ENCODE measurements around the gene PLXNA3.
A peak's percentile ranks its signal among the peaks of the same experiment; 100 is the strongest.

PLXNA3 gene

GRCh38 chrX:154502098-154502497 lies 44.0 kb downstream of the PLXNA3 start:
- Histone ChIP-seq H3K27me3 (ENCODE audit: control insufficient read depth, insufficient read depth, low read length) (no peaks in the 10 kb centered on the region), H3K4me3 (ENCODE audit: low read depth, low read length) (no peak overlapping the region), H3K36me3 (ENCODE audit: control insufficient read depth, insufficient read depth, low read length) (peaks cover 11% of the 10 kb centered on the region), H3K9ac (ENCODE audit: low read depth, low read length) (no peak overlapping the region), H3K9me3 (ENCODE audit: control insufficient read depth, insufficient read depth, low read length) (no peaks in the 10 kb centered on the region), H3K4me1 (ENCODE audit: control insufficient read depth, insufficient read depth, low read length) (no peaks in the 10 kb centered on the region)

GRCh38 chrX:154502989-154503388 lies 44.9 kb downstream of the PLXNA3 start:
- Histone ChIP-seq H3K9ac (ENCODE audit: low read depth, low read length) (no peak overlapping the region), H3K9me3 (ENCODE audit: control insufficient read depth, insufficient read depth, low read length) (no peaks in the 10 kb centered on the region), H3K4me1 (ENCODE audit: control insufficient read depth, insufficient read depth, low read length) (no peaks in the 10 kb centered on the region), H3K36me3 (ENCODE audit: control insufficient read depth, insufficient read depth, low read length) (peaks cover 11% of the 10 kb centered on the region), H3K27me3 (ENCODE audit: control insufficient read depth, insufficient read depth, low read length) (no peaks in the 10 kb centered on the region), H3K4me3 (ENCODE audit: low read depth, low read length) (no peak overlapping the region)

- Histone ChIP-seq H3K9ac (ENCODE audit: low read depth, low read length) (no peak overlapping the region), H3K27me3 (ENCODE audit: control insufficient read depth, insufficient read depth, low read length) (no peaks in the 10 kb centered on the region), H3K9me3 (ENCODE audit: control insufficient read depth, insufficient read depth, low read length) (no peaks in the 10 kb centered on the region), H3K36me3 (ENCODE audit: control insufficient read depth, insufficient read depth, low read length) (peaks cover 11% of the 10 kb centered on the region), H3K4me3 (ENCODE audit: low read depth, low read length) (no peak overlapping the region), H3K4me1 (ENCODE audit: control insufficient read depth, insufficient read depth, low read length) (no peaks in the 10 kb centered on the region)
Observed at GRCh38 chrX:154505734-154506133, 47.7 kb downstream of the PLXNA3 start.

GRCh38 chrX:154506483-154507332 lies 48.6 kb downstream of the PLXNA3 start:
- H3K27me3 ChIP-seq (ENCODE audit: control insufficient read depth, insufficient read depth, low read length): no peaks in the 10 kb centered on the region
- H3K9ac ChIP-seq (ENCODE audit: low read depth, low read length): no peak overlapping the region
- no peak overlapping the region for H3K4me3 ChIP-seq (ENCODE audit: low read depth, low read length)
- H3K9me3 ChIP-seq (ENCODE audit: control insufficient read depth, insufficient read depth, low read length): no peaks in the 10 kb centered on the region
- no peaks in the 10 kb centered on the region for H3K4me1 ChIP-seq (ENCODE audit: control insufficient read depth, insufficient read depth, low read length)
- peaks cover 11% of the 10 kb centered on the region for H3K36me3 ChIP-seq (ENCODE audit: control insufficient read depth, insufficient read depth, low read length)

GRCh38 chrX:154507673-154508383 lies 49.7 kb downstream of the PLXNA3 start:
- peaks cover 11% of the 10 kb centered on the region for H3K36me3 ChIP-seq (ENCODE audit: control insufficient read depth, insufficient read depth, low read length)
- no peaks in the 10 kb centered on the region for H3K9me3 ChIP-seq (ENCODE audit: control insufficient read depth, insufficient read depth, low read length)

GRCh38 chrX:154508384-154508745 lies 50.3 kb downstream of the PLXNA3 start:
- no peaks in the 10 kb centered on the region for H3K27me3 ChIP-seq (ENCODE audit: control insufficient read depth, insufficient read depth, low read length)
- H3K9ac ChIP-seq (ENCODE audit: low read depth, low read length): no peak overlapping the region
- H3K36me3 ChIP-seq (ENCODE audit: control insufficient read depth, insufficient read depth, low read length): peaks cover 11% of the 10 kb centered on the region
- H3K4me3 ChIP-seq (ENCODE audit: low read depth, low read length): no peak overlapping the region
- no peaks in the 10 kb centered on the region for H3K4me1 ChIP-seq (ENCODE audit: control insufficient read depth, insufficient read depth, low read length)
- H3K9me3 ChIP-seq (ENCODE audit: control insufficient read depth, insufficient read depth, low read length): no peaks in the 10 kb centered on the region

More at GRCh38 chrX:154507673-154508383, 49.7 kb downstream of the PLXNA3 start:
- Histone ChIP-seq H3K27me3 (ENCODE audit: control insufficient read depth, insufficient read depth, low read length) (no peaks in the 10 kb centered on the region), H3K9ac (ENCODE audit: low read depth, low read length) (no peak overlapping the region), H3K4me1 (ENCODE audit: control insufficient read depth, insufficient read depth, low read length) (no peaks in the 10 kb centered on the region), H3K4me3 (ENCODE audit: low read depth, low read length) (no peak overlapping the region)

- H3K4me1 ChIP-seq (ENCODE audit: control insufficient read depth, insufficient read depth, low read length): no peaks in the 10 kb centered on the region
- H3K27me3 ChIP-seq (ENCODE audit: control insufficient read depth, insufficient read depth, low read length): no peaks in the 10 kb centered on the region
- no peaks in the 10 kb centered on the region for H3K9me3 ChIP-seq (ENCODE audit: control insufficient read depth, insufficient read depth, low read length)
- H3K4me3 ChIP-seq (ENCODE audit: low read depth, low read length): no peak overlapping the region
- H3K9ac ChIP-seq (ENCODE audit: low read depth, low read length): no peak overlapping the region
- H3K36me3 ChIP-seq (ENCODE audit: control insufficient read depth, insufficient read depth, low read length): peaks cover 11% of the 10 kb centered on the region
Observed at GRCh38 chrX:154509455-154509854, 51.4 kb downstream of the PLXNA3 start.

GRCh38 chrX:154511761-154512160 lies 53.7 kb downstream of the PLXNA3 start:
- Histone ChIP-seq H3K9me3 (ENCODE audit: control insufficient read depth, insufficient read depth, low read length) (no peaks in the 10 kb centered on the region), H3K27me3 (ENCODE audit: control insufficient read depth, insufficient read depth, low read length) (no peaks in the 10 kb centered on the region), H3K36me3 (ENCODE audit: control insufficient read depth, insufficient read depth, low read length) (peaks cover under 1% of the 10 kb centered on the region), H3K9ac (ENCODE audit: low read depth, low read length) (no peak overlapping the region), H3K4me1 (ENCODE audit: control insufficient read depth, insufficient read depth, low read length) (no peaks in the 10 kb centered on the region), H3K4me3 (ENCODE audit: low read depth, low read length) (no peak overlapping the region)

- Histone ChIP-seq H3K4me1 (ENCODE audit: control insufficient read depth, insufficient read depth, low read length) (peaks cover 1% of the 10 kb centered on the region), H3K27me3 (ENCODE audit: control insufficient read depth, insufficient read depth, low read length) (no peaks in the 10 kb centered on the region), H3K9me3 (ENCODE audit: control insufficient read depth, insufficient read depth, low read length) (no peaks in the 10 kb centered on the region), H3K9ac (ENCODE audit: low read depth, low read length) (no peak overlapping the region), H3K36me3 (ENCODE audit: control insufficient read depth, insufficient read depth, low read length) (no peaks in the 10 kb centered on the region), H3K4me3 (ENCODE audit: low read depth, low read length) (no peak overlapping the region)
Observed at GRCh38 chrX:154512879-154513553, 54.9 kb downstream of the PLXNA3 start.

- peaks cover 2% of the 10 kb centered on the region for H3K4me1 ChIP-seq (ENCODE audit: control insufficient read depth, insufficient read depth, low read length)
- no peak overlapping the region for H3K9ac ChIP-seq (ENCODE audit: low read depth, low read length)
- no peak overlapping the region for H3K4me3 ChIP-seq (ENCODE audit: low read depth, low read length)
- no peaks in the 10 kb centered on the region for H3K27me3 ChIP-seq (ENCODE audit: control insufficient read depth, insufficient read depth, low read length)
- no peaks in the 10 kb centered on the region for H3K36me3 ChIP-seq (ENCODE audit: control insufficient read depth, insufficient read depth, low read length)
- H3K9me3 ChIP-seq (ENCODE audit: control insufficient read depth, insufficient read depth, low read length): no peaks in the 10 kb centered on the region
Observed at GRCh38 chrX:154513716-154514115, 55.6 kb downstream of the PLXNA3 start.

- Histone ChIP-seq H3K36me3 (ENCODE audit: control insufficient read depth, insufficient read depth, low read length) (no peaks in the 10 kb centered on the region), H3K9ac (ENCODE audit: low read depth, low read length) (no peak overlapping the region), H3K4me3 (ENCODE audit: low read depth, low read length) (peak overlapping the region; percentile 56), H3K27me3 (ENCODE audit: control insufficient read depth, insufficient read depth, low read length) (no peaks in the 10 kb centered on the region), H3K9me3 (ENCODE audit: control insufficient read depth, insufficient read depth, low read length) (no peaks in the 10 kb centered on the region), H3K4me1 (ENCODE audit: control insufficient read depth, insufficient read depth, low read length) (peaks cover 2% of the 10 kb centered on the region)
Observed at GRCh38 chrX:154515090-154515965, 57.2 kb downstream of the PLXNA3 start.

Data from iPS-15b (cell line).